Retinal pigment epithelial cell (primary cell): ENCODE data around the gene DPP6.

Experiments
- DNase-seq: peaks from one replicate; pipeline ENCODE4 v3.0.0-alpha.2; 2010; ENCODE audit warnings: low read depth
- H3K4me3 ChIP-seq: 2 replicates; pipeline ENCODE4 v1.5.1; 2011; ENCODE audit warnings: mild to moderate bottlenecking, low read length, control low read depth, moderate library complexity
- CTCF ChIP-seq: conservative IDR thresholded peaks from 2 replicates; pipeline ENCODE4 v1.5.1; 2011; ENCODE audit warnings: low read depth, low read length, control low read depth, inconsistent platforms

DPP6 gene

GRCh38 chr7:154576604-154577003, 524.4 kb downstream of the DPP6 start:
- DNase-seq, result no peak
- H3K4me3 ChIP-seq, result no peak overlapping the region
- TF ChIP-seq CTCF, result no peak

GRCh38 chr7:154577141-154577873, 525.1 kb downstream of the DPP6 start:
- no peak for TF ChIP-seq CTCF
- no peak overlapping the region for H3K4me3 ChIP-seq
- DNase-seq, result no peak

GRCh38 chr7:154578336-154578735, 526.1 kb downstream of the DPP6 start:
- no peak for TF ChIP-seq CTCF
- DNase-seq, result no peak
- H3K4me3 ChIP-seq, result no peak overlapping the region

GRCh38 chr7:154579711-154580110, 527.5 kb downstream of the DPP6 start:
- no peak for TF ChIP-seq CTCF
- no peak for DNase-seq
- H3K4me3 ChIP-seq, result no peak overlapping the region

- DNase-seq, result no peak
- H3K4me3 ChIP-seq, result no peak overlapping the region
- TF ChIP-seq CTCF, result no peak
These were observed 529.2 kb downstream of the DPP6 start for GRCh38 chr7:154581251-154581890.

GRCh38 chr7:154583454-154583853, 531.3 kb downstream of the DPP6 start:
- H3K4me3 ChIP-seq, result no peak overlapping the region
- TF ChIP-seq CTCF, result no peak
- DNase-seq, result no peak
